GM18508 (cell line): ENCODE results near the gene DNM3.

Source experiments
- ATAC-seq: cut with Tn5 transposase; IDR thresholded peaks from one replicate; pipeline ENCODE4 v1.9.1; 2021; ENCODE audit warnings: moderate number of reproducible peaks; ENCODE audit not compliant: insufficient read depth, unreplicated experiment

Gene DNM3

DNA sequence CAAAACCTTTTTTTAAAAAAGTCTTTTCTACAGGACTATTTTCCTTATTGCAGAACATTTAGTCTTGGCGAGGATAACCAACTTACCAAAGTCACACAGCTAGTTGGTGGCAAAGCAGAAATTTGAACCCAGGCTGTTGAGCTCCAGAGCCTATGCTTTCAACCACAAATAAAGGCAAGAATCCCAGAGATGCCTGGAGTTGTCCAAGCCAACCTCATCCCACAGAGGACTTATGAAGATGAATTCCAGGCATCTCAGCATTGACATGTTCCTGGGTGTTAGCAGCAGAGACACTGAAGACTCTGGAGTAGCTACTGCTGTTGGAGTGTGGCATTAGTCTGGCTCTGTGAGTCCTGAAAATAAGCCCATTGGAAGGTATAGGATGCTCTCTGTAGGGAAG, 291.5 kb downstream of the DNM3 start:
- no peak for ATAC-seq

GRCh38 chr1:172134087-172134731, 292.9 kb downstream of the DNM3 start:
- no peak for ATAC-seq

- no peak for ATAC-seq
Measured at GRCh38 chr1:172135076-172135672, 293.9 kb downstream of the DNM3 start.

GRCh38 chr1:172135978-172136610, 294.8 kb downstream of the DNM3 start:
- ATAC-seq: no peak

- ATAC-seq: no peak
Measured at GRCh38 chr1:172136925-172137324, 295.6 kb downstream of the DNM3 start.

GRCh38 chr1:172137703-172138454, 296.6 kb downstream of the DNM3 start:
- ATAC-seq: no peak

DNA sequence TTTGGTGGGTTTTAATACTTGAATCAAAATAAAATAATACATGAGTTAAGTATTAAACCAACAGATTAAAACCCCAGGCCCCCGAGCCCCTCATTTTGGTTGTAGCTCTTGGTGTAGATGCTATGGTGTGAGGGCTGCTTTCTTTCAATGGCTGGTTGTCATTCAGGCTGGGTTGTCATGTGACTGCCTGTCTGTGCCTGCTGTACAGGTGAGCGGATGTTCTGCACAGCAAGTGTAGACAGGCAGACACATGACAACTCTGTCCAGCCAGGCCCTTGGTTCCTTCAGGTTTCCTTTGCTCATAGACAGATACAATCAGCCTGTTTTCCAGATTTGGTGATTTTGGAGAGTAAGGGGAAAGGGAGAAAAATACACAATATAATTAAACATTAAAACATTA, 297.3 kb downstream of the DNM3 start:
- no peak for ATAC-seq

- no peak for ATAC-seq
Measured at GRCh38 chr1:172139196-172139595, 297.9 kb downstream of the DNM3 start.

GRCh38 chr1:172140072-172140471, 298.8 kb downstream of the DNM3 start:
- no peak for ATAC-seq

- ATAC-seq: no peak
Measured at GRCh38 chr1:172140591-172140990, 299.3 kb downstream of the DNM3 start.

- no peak for ATAC-seq
Measured at GRCh38 chr1:172141341-172141881, 300.1 kb downstream of the DNM3 start.

GRCh38 chr1:172142324-172142723, 301.0 kb downstream of the DNM3 start:
- no peak for ATAC-seq

- ATAC-seq: no peak
Measured at GRCh38 chr1:172143384-172144055, 302.2 kb downstream of the DNM3 start.

DNA sequence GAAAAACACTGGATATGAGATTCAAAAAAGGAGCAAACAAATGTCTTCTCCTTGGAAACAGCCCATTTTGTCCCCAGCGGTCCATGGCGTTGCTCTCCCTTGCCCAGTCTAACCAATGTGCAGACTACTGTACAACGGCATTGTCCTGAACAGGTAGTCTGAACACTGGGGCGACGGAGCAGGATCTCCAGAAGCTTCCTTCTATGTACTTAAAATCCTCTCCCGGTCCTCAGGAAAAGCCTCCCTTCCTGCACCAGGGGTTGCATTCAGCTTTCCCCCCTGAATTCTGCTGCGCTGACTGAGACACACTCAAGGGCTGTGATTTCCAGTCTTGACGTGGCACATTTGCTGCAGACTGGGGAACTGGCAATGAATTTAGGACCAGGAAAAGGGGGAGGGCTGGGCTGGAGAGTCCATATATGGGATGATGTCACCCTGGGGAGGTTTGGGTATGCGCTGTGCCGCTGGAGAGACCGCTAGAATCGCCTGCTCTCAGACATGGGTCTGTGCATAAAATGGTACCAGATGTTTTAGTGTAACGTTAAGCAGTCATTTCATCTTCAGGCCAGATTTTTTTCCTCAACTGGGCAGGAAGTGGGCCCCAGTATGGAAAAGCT, 303.3 kb downstream of the DNM3 start:
- no peak for ATAC-seq

DNA sequence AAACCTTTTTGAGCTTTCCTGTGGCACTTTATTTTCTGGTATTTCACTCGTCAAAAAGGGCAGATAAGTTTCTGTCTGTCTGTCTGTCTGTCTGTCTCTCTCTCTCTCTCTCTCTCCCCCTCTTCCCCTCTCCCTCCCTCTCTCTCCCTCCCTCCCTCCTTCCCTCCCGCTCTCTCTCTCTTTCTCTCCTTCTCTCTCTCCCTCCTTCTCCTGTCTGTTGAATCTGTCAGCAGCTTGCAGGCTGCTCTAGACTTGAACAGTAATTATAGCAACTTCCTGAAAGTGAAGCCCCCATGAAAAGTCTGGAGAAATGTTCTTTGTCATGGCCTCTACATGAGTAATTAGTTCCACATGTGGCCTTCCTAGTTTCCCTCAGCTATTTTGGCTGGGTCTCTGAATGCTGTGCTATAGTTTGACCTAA, 303.9 kb downstream of the DNM3 start:
- ATAC-seq: no peak

DNA sequence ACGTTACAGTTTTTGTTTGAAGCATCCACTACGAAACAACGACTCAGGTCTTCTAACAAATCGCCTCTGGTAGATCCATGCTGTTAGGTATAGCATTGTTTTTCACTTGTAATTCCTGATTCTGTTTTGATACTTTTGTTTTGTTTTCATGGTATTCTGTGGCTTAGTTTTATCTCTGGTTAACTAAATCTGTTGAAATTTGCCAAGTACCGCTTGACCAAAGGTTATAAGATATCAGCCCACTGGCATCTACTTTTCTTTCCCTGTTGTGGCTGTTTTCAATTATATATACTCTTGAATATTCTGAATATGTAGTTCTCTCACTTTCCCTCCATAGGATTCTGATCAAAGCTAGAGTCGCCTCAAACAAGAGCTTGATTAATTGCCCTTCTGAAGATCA, 304.4 kb downstream of the DNM3 start:
- no peak for ATAC-seq

DNA sequence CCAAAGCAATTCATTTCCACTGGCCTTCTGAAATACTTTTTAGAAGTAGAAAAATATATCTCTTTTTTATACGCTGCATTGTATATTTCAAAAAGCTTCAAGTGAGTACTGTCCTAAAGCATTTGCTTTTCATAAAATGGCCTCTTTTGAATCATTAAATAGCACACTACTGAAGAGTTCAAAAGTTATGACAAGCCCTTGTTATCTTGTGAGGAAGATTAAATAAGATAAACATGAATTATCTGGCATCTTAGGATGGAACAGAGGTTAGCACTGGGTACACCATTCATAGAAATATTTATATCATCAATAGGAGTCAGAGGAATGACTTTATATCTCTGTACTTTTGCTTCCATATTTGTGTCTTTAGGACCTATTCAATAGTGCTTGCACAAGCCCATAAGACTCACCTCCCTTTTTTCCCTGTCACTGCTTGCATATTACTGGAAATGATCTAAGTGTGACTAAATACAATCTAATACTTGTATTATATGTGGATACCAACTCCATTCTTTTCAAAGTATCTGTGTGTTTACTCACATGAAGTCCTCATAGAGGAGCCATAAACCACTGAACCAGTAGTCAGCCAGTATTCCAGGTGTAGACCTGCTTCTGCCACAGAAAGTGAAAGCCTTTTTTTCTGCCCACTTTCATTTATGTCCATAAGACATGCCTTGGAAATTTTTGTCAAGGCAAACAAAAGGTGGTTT, 305.0 kb downstream of the DNM3 start:
- no peak for ATAC-seq

DNA sequence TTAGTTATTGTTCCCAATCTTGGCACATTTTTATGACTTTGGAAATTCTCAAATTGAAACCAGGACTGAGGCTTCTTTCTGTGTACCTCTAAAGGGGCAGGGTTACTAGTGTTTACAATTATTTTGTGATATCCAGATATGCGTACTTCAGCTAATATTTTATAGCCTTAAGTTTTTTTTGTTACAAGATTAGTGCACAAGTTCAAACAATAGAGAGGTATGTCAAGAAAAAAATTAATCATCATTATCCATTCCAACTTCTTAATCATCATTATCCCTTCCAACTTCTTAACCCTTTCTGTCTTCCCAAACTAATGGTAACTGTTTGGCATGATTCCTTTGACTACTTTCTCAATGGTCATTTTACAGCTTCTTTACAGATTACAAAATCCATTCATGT, 306.2 kb downstream of the DNM3 start:
- no peak for ATAC-seq

GRCh38 chr1:172148213-172148612, 306.9 kb downstream of the DNM3 start:
- ATAC-seq: no peak
